GM18907 (cell line): ENCODE measurements around the gene SNAI3.
A peak's percentile ranks its signal among the peaks of the same experiment; 100 is the strongest.

Source experiments
- ATAC-seq: cut with Tn5 transposase; IDR thresholded peaks from one replicate; pipeline ENCODE4 v1.9.1; 2021; ENCODE audit warnings: mild to moderate bottlenecking, moderate library complexity; ENCODE audit not compliant: unreplicated experiment

Gene SNAI3

DNA sequence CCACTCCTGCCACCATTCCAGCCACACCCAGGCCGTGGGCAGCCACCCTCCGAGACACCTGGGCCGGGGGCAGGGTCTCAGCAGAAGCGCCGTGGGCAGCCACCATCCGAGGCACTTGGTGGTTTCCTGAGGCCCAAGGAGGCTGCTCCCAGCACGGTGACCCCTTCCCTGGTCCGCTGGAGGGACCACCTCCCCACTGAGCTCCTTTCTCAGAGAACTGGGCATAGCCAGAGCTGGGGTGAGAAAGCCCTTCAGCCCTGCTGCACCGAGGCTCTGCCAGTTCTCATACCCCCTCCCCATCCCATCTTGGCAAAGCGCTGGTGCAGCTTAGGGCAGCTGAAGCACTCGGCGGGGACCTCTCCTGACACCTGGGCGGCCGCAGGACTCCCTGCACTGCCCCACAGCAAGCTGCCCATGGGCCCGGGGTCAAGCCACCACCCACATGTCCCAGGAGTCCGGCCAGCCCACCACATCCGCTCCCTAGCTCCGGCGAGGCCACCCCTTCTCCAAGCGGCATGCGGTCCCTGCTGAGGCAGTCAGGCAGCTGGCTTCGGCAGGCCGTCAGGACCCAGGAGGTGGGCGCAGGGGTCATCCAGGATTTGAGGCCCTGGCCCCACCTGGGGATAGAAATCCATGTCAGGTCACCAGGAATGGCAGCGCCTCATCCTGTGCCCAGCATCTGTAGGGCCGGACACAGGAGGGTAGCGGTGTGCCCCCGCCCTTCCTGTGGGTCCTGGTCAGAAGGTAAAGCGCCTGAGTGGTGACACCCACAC, 34.1 kb downstream of the SNAI3 start:
- peak; percentile 5 for ATAC-seq

DNA sequence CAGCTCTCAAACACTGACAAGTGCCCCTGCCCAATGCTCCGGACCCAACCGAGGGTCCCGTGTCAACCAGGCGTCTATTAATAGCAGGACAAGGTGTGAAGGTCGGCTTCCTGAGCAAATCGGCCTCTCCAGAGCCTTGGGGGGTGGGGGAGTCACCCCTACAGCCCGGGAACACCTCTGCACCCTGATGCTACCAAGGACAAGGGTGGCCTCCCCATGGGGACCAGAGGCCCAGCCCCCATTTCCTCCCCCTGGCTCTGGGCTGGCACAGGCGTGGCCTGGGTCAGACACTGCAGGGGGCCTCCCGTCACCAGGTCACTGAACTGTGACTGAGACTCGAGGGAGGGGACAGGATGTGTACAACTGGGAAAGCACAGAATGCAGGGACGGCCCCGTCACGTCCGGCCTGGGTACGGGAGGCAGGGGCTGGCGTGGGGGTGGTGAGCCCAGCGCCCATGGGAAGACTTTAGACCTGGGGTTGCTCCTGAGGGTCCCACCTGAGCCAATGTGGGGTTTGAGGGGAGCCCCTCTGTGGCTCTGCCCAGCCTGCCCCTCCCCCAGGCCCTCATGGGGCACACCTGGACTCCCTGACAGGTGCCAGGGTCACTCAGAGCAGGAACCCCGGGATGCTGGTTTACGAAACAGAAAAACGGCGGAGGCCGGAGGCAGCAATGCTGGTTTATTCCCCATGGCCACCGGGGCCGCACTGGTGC, 34.9 kb downstream of the SNAI3 start:
- ATAC-seq = peak; percentile 72

DNA sequence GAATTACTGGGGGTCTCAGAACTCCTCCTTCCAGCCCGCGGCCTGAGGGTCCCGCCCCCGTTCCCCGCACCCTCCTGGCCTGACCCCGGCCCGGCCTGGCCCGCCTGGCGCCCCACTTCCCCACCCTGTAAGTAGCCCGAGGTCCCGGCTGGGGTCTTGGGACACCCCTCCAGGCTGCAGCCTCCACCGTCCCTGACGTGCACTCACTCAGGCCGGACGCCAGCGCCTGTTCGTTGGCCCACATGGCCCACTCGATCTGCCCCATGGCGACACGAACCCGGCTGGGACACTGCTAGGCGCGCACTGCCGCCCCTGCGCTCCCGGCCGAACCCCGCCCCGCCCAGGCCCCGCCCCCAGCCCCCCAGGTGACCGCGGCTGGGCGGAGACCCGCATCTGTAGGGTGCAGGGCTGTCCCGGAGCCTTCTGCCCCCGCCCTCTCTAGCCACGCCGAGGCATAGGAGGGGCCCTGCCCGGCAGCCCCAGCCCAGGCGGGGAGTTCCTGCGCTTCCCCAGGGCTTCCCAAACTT, 35.5 kb downstream of the SNAI3 start, which contains the start of gene CYBA:
Gene CYBA (minus strand): TSS at position 305 of the 527 bp plus-strand sequence. CDS start 40 bp downstream, at position 265.
- peak; percentile 69 for ATAC-seq

DNA sequence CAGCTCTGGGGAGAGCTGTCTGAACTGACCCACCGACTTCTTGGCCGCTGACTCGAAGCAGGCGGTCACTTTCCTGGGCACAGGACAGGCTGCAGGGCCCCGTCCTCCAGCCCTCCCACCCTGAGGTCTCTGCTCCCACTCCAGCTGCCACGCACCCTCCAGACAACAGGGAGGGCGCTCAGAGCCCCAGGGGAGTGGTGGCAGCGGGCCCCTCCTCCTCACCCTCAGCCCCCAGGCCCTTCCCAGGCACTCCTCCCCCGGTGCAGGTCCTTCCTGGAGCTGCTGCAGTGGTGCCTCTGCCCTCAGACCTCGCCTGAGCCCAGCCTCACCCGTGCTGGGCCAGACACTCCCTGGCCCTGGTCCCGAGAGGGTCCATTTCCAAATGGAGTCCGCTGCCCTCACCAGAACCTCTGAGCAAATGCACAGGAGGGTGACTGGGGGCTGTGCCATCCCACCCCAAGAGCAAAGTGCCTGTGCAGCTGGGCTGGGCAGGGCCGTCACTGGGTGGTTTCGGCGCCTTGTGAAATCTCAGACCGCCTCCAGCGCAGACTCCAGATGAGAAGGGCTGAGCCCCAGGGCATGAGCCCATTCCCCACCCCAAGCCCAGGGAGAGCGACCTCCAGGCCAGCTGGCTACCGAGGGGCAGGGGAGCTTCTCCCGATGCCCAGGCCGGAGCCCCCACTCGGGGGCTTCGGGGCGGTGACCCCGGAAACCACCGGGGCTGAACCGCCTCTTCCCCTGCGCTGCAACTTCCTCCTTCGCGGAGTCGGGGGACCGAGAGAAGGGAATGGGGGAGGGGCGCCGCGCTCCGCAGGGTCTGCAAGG, 36.2 kb downstream of the SNAI3 start:
- peak; percentile 15 for ATAC-seq

DNA sequence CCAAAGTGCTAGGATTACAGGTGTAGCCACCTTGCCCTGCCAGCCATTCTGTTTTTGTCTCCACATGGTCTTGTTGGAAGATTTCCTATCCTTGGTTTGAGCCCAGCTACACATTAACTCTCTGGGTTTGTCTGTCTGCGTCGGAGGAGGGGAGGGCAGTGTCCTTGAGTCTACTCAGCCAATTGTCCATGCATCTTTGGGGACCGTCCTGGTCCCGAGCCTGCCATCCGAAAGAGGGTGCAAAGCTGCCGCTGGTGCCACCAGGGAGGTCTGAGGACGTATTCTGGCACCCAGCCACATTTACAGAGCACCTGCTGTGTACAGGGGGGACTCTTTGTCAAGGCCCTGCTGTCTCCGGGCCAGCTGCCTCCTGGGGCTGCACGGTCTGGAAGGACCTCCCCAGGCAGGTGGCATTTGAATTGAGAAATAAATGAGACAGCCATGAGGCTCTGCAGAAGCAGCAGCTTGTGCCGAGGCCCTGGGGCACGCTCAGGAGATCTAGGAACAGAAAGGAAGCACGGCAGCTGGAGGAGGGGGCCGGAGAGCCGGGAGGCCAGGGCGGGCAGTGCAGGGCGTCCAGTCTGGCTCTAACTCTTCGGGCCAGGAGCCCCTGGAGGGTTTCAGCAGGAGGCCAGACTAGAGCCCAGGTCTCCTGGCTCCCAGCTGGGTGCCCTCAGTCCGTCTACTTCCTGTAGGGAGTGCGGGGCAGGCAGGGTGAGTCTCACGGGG, 36.9 kb downstream of the SNAI3 start:
- no peak for ATAC-seq

DNA sequence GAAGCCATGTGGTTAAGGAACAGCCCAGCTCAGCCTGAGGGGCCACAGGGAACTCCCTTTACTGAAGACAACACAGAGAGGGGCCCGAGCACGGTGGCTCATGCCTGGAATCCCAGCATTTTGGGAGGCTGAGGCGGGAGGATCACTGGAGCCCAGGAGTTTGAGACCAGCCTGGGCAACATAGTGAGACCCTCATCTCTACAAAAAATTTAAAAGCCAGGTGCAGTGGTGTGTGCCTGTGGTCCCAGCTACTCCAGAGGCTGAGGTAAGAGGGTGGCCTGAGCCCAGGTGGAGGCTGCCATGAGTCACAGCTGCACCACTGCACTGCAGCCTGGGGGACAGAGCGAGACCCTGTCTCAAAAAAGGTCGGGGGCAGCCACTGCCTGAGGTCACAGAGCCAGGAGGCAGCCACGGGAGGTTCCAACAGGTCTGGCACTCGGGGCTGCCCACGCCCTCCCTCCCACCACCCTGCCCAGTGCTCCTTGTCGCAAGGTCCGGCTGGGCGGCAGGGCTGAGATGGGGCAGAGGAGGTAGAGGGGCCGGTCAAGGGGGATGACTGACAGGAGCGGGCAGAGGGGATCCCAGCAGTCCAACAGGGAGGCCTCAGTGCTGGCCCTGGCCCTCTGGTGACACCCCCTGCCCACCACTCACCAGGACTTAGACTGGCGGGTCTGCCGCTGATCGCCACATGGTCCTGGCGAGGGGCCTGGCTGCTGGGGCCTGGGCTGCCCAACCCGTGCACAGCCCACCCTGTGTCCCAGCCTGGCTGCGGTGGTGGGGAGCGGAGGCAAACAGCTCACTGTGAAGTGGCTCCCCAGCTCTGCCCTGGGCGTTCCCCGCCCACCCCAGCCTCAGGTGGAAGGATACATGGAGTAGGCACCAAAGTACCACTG, 38.9 kb downstream of the SNAI3 start:
- no peak for ATAC-seq

DNA sequence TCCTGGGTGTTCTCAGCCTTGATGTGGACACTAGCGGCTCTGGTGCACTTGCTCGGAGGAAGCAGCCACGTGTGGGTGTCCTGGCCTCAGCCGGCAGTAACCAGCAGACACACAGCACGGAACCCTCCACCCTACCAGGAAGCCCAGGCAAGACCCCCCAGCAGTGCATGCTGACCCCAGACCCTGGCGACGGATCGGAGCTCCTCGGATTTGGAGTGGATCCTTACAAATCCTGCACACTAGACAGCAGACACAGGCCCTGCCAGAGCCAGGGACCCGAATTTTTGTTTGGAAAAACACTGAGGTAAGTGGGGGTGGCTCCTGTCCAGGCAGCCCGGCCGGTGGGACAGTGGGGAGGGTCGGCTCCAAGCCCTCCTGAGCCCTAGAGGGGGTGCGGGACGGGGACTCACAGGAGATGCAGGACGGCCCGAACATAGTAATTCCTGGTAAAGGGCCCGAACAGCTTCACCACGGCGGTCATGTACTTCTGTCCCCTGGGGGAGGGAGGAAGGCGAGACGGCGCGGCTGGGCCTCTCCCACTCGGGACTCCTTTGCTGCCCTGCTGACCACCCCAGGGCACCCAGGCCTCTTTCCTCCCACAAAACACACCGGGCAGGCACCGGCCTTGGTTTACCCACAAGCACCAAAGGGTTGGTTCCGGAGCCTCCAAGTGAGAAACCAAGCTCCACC, 39.8 kb downstream of the SNAI3 start:
- no peak for ATAC-seq

DNA sequence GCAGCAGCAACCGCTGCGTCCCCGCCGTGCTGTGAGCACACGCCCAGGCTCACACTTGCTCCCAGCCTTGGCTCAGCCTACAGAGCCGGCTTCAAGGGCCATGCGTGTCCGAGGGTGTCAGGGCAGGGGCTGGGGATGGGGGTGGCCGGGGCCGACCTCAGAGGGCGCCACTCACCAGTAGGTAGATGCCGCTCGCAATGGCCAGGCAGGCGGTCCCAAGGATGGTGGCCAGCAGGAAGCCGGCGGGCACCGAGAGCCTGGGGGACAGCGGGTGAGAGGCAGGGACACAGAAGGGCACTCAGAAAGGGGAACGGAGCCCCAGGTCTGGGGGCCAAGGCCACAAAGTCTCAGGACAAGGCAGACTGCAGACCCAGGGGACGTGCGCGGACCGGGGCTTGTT, 40.4 kb downstream of the SNAI3 start:
- ATAC-seq = no peak

DNA sequence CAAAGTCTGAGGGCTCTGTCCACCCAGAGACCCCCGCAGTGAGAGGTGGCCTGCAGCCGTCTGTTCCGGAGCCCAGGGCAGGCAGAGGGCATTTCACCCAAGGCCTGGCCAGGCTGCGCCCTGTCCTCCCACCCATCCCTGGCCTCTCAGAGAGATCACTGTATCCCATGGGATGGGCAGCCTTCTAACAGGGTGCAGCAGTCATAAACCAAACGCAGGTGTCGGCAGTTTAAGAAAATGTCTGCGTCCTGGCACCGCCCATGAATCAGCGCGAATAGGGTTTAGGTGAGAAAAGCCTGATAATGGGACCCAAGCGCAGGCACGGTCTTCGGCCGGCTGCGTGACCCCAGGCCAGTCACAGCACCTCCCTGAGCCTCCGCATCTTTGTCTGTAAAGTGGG, 40.9 kb downstream of the SNAI3 start:
- ATAC-seq = no peak

DNA sequence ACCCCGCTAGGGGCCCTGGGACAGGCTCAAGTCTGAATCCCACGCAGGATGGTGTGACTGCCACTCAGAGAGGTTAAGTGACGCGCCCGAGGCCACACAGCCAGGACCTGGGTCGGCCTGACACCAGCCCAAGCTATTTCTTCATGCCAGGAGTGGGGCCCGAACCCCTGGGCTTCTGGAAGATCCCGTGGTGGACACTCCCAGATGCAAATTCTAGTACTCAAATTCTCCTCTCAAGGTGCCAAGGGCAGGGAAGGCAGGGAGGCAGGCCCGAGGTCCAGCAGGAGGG, 42.7 kb downstream of the SNAI3 start:
- no peak for ATAC-seq

DNA sequence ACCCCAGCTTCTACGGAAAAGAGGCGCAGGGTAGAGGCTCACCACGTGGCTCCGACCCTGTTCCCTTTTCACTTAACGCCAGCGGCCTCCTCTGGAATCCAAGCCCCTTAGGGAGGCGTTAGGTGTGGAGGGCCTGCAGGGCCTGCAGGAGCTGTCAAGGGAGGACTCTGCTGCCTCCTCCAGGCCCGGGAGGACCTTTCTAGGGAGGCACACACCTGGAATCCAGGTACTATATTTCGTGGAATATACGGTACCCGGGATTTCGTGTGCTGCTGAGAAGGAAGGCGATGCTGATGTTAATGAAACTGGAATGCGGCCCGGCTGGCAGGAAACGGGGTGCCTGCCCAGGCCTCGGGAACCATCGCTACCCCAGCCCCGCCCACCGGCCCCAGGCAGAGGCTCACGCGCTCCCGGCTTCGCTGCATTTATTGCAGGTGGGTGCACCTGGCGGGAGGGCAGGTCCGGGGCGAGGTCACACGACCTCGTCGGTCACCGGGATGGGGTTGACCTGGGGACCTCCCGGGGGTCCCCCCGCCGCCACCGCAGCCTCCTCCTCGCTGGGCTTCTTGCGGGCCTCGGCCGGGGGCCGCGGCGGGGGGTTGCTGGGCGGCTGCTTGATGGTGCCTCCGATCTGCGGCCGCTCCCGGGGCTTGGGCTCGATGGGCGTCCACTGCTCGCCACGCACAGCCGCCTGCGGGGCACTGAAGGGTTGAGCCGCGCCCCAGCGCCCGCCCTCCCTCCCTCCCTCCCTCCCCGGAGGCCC, 43.2 kb downstream of the SNAI3 start:
- ATAC-seq = no peak

DNA sequence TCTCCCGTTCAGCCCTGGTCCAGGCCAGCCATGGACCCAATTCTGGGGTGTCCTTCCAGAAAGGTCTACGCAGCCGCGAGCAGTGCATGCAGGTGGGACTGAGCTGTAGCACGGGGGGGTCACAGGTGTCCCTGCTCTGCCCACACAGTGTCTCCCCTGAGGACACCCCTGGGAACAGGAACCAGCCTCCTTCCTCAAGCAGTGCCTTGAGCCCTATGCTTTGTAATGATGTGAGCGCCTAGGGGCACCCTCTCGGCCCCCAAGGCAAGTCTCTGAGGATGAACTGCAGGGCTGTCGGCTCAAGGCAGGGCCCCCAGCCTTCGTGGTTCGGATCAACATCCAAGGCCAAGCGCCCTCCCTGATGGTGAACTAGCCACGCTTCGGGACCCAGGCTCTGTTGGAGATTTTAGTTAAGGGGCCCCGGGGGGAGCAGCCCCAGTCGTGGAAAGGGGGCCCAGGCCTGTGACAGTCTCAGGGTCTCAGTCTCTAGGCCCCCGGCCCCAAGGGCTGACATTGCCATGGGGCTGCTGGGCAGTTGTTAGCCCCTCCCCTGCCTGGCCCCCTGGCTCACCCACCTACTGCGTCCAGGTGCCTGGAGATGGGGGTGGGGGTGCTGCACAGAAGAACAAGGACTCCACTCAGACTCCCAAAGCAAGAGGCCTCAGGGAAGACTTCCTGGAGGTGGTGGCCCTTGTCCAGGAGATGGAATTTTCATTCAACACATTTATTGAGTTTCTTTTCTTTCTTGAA, 45.6 kb downstream of the SNAI3 start:
- no peak for ATAC-seq

DNA sequence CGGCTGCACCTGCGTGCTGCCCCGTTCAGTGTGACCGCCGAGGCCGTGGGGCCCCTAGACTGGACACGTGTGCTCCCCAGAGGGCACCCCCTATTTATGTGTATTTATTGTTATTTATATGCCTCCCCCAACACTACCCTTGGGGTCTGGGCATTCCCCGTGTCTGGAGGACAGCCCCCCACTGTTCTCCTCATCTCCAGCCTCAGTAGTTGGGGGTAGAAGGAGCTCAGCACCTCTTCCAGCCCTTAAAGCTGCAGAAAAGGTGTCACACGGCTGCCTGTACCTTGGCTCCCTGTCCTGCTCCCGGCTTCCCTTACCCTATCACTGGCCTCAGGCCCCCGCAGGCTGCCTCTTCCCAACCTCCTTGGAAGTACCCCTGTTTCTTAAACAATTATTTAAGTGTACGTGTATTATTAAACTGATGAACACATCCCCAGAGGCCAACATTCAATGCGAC, 46.2 kb downstream of the SNAI3 start:
- ATAC-seq = no peak

DNA sequence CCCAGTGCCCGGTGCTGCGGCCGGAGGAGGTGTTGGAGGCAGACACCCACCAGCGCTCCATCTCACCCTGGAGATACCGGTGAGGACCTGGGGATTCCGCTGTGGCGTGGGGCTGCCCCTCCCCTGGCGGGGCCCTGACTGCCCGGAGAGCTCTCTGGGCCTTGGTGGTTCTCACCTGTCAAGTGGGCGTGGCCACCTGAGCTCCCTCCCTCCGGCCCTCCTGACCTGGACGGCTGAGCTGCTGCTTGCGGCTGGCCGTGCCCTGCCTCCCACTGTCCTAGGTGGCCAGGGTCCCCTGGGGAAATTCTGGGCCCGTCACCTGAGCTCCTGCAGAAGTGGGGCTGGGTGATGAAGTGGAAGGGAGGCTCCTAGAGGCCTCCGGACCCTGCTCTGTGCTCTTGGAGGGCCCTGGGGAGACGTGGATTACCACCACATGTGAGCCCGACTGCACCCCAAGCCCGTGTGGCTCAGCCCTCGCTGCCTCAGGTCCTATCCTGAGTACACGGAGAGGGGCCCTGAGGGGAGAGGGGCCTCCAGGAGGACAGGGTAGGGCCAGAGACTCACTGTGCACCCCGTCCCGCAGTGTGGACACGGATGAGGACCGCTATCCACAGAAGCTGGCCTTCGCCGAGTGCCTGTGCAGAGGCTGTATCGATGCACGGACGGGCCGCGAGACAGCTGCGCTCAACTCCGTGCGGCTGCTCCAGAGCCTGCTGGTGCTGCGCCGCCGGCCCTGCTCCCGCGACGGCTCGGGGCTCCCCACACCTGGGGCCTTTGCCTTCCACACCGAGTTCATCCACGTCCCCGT, 46.9 kb downstream of the SNAI3 start:
- no peak for ATAC-seq

DNA sequence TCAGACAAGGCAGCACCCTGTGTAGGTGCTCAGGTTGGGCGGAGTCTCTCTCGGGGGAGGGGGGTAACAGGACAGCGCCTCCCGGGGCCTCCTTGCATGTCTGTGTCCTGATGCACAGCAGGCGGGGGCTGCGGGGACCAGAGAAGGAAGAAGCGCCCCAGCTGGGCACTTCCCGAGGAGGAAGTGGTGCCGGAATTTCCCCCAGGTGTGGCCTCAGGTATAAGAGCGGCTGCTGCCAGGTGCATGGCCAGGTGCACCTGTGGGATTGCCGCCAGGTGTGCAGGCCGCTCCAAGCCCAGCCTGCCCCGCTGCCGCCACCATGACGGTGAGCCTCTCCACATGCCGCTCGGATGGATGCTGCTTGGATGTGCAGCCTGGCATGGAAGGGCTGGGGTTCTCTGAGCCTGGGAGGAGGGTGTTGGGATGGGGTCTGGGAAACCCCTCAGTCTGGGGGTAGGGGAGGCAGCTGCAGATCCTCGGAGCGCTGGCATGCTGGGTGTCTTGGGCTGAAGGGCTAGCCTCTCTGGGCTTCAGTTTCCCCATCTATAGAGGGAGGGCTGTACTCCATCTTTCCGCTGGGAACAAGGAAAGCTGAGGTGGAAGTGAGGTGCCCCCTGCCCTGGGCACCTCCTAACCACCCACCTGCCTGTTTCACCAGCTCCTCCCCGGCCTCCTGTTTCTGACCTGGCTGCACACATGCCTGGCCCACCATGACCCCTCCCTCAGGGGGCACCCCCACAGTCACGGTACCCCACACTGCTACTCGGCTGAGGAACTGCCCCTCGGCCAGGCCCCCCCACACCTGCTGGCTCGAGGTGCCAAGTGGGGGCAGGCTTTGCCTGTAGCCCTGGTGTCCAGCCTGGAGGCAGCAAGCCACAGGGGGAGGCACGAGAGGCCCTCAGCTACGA, 47.7 kb downstream of the SNAI3 start, which contains the start of gene IL17C:
Gene IL17C (plus strand): TSS at position 250 of the 908 bp plus-strand sequence. CDS start 70 bp downstream, at position 320.
- no peak for ATAC-seq
